ENCODE data around the gene CSMD2. TPM values are rescaled to one million over a fixed set of nuclear protein-coding genes. Genes with fewer than 3 reads are reported as not detected.

Gene CSMD2
- total and polyA plus RNA-seq, 2 of the 8 experiments (the other 6 are each of a cell fraction or from before 2014, with no cell fraction given), result 7.0 to 14.7 TPM

- no peak overlapping the region for H3K14ac ChIP-seq (ENCODE audit: insufficient read length)
- H4K5ac ChIP-seq (ENCODE audit: insufficient read length, low read depth, low read length), result no peak overlapping the region
- H2BK5ac ChIP-seq (ENCODE audit: low read depth, low read length), result no peak overlapping the region
- no peak overlapping the region for H3K4me3 ChIP-seq (ENCODE audit: extremely low read depth in 1 of 4, insufficient read depth in 2 of 4, low read depth in 3 of 4, low read length in 4 of 4)
- H3K36me3 ChIP-seq (ENCODE audit: control insufficient read depth in 2 of 4, insufficient read depth in 4 of 4, low read length in 3 of 4), result no peaks in the 10 kb centered on the region; a peak in 2 of 8 replicates
- no peaks in the 10 kb centered on the region for H3K27me3 ChIP-seq (replicated peaks in 1 of 4; ENCODE audit: control insufficient read depth in 3 of 4, extremely low read depth in 1 of 4, insufficient read depth in 3 of 4, low read length in 3 of 4)
- POLR2A ChIA-PET (ENCODE audit: partially characterized antibody), result no interaction called here
- no peaks in the 10 kb centered on the region; the same call in 1 of the 2 replicates for H3K23me2 ChIP-seq (ENCODE audit: low read depth, low read length)
- H3K79me1 ChIP-seq (ENCODE audit: low read depth, low read length), result no peaks in the 10 kb centered on the region; the same call in 1 of the 2 replicates
- no peak overlapping the region for H2AFZ ChIP-seq (ENCODE audit: low read length)
- no peak overlapping the region for H2BK120ac ChIP-seq (replicated peaks; ENCODE audit: low read depth, low read length)
- H4K8ac ChIP-seq (ENCODE audit: extremely low read depth, insufficient read depth, low read length), result no peak overlapping the region
- CTCF ChIA-PET (ENCODE audit: partially characterized antibody), result interaction anchor here (1.0 to 2.7 kb wide), 3 partner anchors 8 to 41 kb away, joined by 3 to 12 read pairs (median 5); no protein-coding TSS in a partner anchor
- no peak overlapping the region for H2AK5ac ChIP-seq (ENCODE audit: low read depth, low read length)
- no peaks in the 10 kb centered on the region for H3K4me1 ChIP-seq (replicated peaks in 1 of 4; ENCODE audit: control insufficient read depth in 3 of 4, insufficient read depth in 4 of 4, low read length in 3 of 4)
- H3K23ac ChIP-seq (ENCODE audit: insufficient read length), result no peak overlapping the region
- no peaks in the 10 kb centered on the region for H3K9me3 ChIP-seq (ENCODE audit: insufficient read depth in 2 of 2, low read depth in 1 of 2, low read length in 1 of 2)
- H3K4me2 ChIP-seq (ENCODE audit: insufficient read depth in 1 of 2, low read depth in 2 of 2, low read length in 2 of 2), result no peak overlapping the region
- DNase-seq (ENCODE audit: low read depth in 1 of 2, low spot score in 2 of 2), result peak in 1 of 2 experiments; percentile 24
- H3K9ac ChIP-seq (replicated peaks in 1 of 4; ENCODE audit: extremely low read depth in 1 of 4, low read depth in 3 of 4, low read length in 3 of 4), result no peak overlapping the region
- no peak overlapping the region for H3K4ac ChIP-seq (replicated peaks; ENCODE audit: insufficient read length, low read depth, low read length)
- peaks cover 0 to 26% of the 10 kb centered on the region in 2 experiments; a peak in 2 of 4 replicates for H3K79me2 ChIP-seq (ENCODE audit: control insufficient read depth in 1 of 2, insufficient read depth in 2 of 2, low read length in 2 of 2)
- H2BK15ac ChIP-seq (ENCODE audit: low read length), result no peak overlapping the region
- WGBS, 2 experiments (ENCODE audit: extremely low coverage in 1 of 2, insufficient coverage in 1 of 2, insufficient read length in 1 of 2, insufficient replicate concordance in 2 of 2, low coverage in 1 of 2, low lambda C conversion rate in 2 of 2, missing lambda C conversion rate in 1 of 2), result 94% methylated on average over 10 of the region's 10 CpGs; no CpG with 5 or more reads in 1 of the 2 experiments
- no peaks in the 10 kb centered on the region for H4K20me1 ChIP-seq (replicated peaks in 1 of 2; ENCODE audit: control insufficient read depth in 1 of 2, insufficient read depth in 2 of 2, low read length in 2 of 2)
- no peak overlapping the region for H2BK12ac ChIP-seq (ENCODE audit: low read depth, low read length)
- H3K18ac ChIP-seq (ENCODE audit: extremely low read depth, low read length), result no peak overlapping the region
- no peak overlapping the region for H3K56ac ChIP-seq (replicated peaks; ENCODE audit: insufficient read length, low read depth, low read length)
- no peak overlapping the region for H2BK20ac ChIP-seq (ENCODE audit: low read length)
- TF ChIP-seq KDM1A (IDR thresholded peaks at IDR 0.05; ENCODE audit: borderline replicate concordance, low read length), result no peak
- H3K27ac ChIP-seq (ENCODE audit: low read depth, low read length), result no peak overlapping the region
- no peak overlapping the region for H4K91ac ChIP-seq (replicated peaks; ENCODE audit: insufficient read length, low read length)
- no peak for FAIRE-seq
These were observed 42.7 kb downstream of the CSMD2 start for GRCh38 chr1:34122080-34122932.
